HG03575 (cell line): ENCODE measurements around the gene ZKSCAN3.
"Not testable (repeated sequence)": the region's sequence is repeated elsewhere in the genome, so short reads cannot be mapped to it uniquely, and the experiment has no call there.

ENCODE experiments used
- ATAC-seq: cut with Tn5 transposase; IDR thresholded peaks from one replicate; pipeline ENCODE4 v1.9.1; 2021; ENCODE audit not compliant: unreplicated experiment, insufficient number of reproducible peaks, low FRiP score; ENCODE audit errors: extremely low read depth

Gene ZKSCAN3

GRCh38 chr6:28349892-28350737 lies at the start of gene ZKSCAN3:
ZKSCAN3 (plus strand) TSS chr6:28349947; CDS start chr6:28359587, 9,640 bp downstream.
- no peak for ATAC-seq

- no peak for ATAC-seq
Measured at GRCh38 chr6:28303570-28303969, 46.2 kb upstream of the ZKSCAN3 start.

- not testable (repeated sequence) for ATAC-seq
Measured at GRCh38 chr6:28306363-28306762, 43.4 kb upstream of the ZKSCAN3 start.

- ATAC-seq: no peak
Measured at GRCh38 chr6:28311139-28311823, 38.5 kb upstream of the ZKSCAN3 start.

- ATAC-seq: no peak
Measured at GRCh38 chr6:28312939-28313338, 36.8 kb upstream of the ZKSCAN3 start.

- no peak for ATAC-seq
Measured at GRCh38 chr6:28315628-28316027, 34.1 kb upstream of the ZKSCAN3 start.

- not testable (repeated sequence) for ATAC-seq
Measured at GRCh38 chr6:28317866-28318265, 31.9 kb upstream of the ZKSCAN3 start.

GRCh38 chr6:28322661-28323060 lies 27.1 kb upstream of the ZKSCAN3 start:
- no peak for ATAC-seq

GRCh38 chr6:28323813-28324424 lies 25.8 kb upstream of the ZKSCAN3 start:
- no peak for ATAC-seq

GRCh38 chr6:28326371-28326948 lies 23.3 kb upstream of the ZKSCAN3 start:
- no peak for ATAC-seq

GRCh38 chr6:28330041-28330440 lies 19.7 kb upstream of the ZKSCAN3 start:
- ATAC-seq: no peak

GRCh38 chr6:28333047-28333446 lies 16.7 kb upstream of the ZKSCAN3 start:
- ATAC-seq: no peak

GRCh38 chr6:28333599-28334018 lies 16.1 kb upstream of the ZKSCAN3 start:
- no peak for ATAC-seq

GRCh38 chr6:28334286-28335039 lies 15.3 kb upstream of the ZKSCAN3 start:
- no peak for ATAC-seq

GRCh38 chr6:28335040-28335563 lies 14.6 kb upstream of the ZKSCAN3 start:
- no peak for ATAC-seq

GRCh38 chr6:28335564-28336283 lies 14.0 kb upstream of the ZKSCAN3 start, which contains the start of gene ZSCAN31:
ZSCAN31 (minus strand) TSS chr6:28336148; CDS start chr6:28329683, 6,465 bp downstream.
- peak; percentile 55 for ATAC-seq

GRCh38 chr6:28336284-28337120 lies 13.2 kb upstream of the ZKSCAN3 start:
- ATAC-seq: no peak
